Ishikawa (cell line): Measurements from ENCODE around the gene EOMES.

ENCODE experiments used
- CEBPB ChIP-seq: IDR thresholded peaks from 2 replicates; pipeline ENCODE4 v1.6.1; 2012
- CREB1 ChIP-seq: IDR thresholded peaks from 2 replicates; pipeline ENCODE4 v1.6.1; 2012; ENCODE audit warnings: low read depth
- EGR1 ChIP-seq: IDR thresholded peaks from 2 replicates; pipeline ENCODE4 v1.6.1; 2012
- EP300 ChIP-seq: IDR thresholded peaks from 2 replicates; pipeline ENCODE4 v1.6.1; 2012; ENCODE audit warnings: borderline replicate concordance
- FOXM1 ChIP-seq: IDR thresholded peaks from 2 replicates; pipeline ENCODE4 v1.6.1; 2012; ENCODE audit warnings: low read depth, borderline replicate concordance
- MAX ChIP-seq: IDR thresholded peaks from 2 replicates; pipeline ENCODE4 v1.6.1; 2012
- NFIC ChIP-seq: IDR thresholded peaks from 2 replicates; pipeline ENCODE4 v1.6.1; 2012
- RAD21 ChIP-seq: IDR thresholded peaks from 2 replicates; pipeline ENCODE4 v1.6.1; 2012; ENCODE audit warnings: low read depth
- REST ChIP-seq: IDR thresholded peaks from 2 replicates; pipeline ENCODE4 v1.6.1; 2012; ENCODE audit warnings: low read depth, mild to moderate bottlenecking
- TAF1 ChIP-seq: IDR thresholded peaks from 2 replicates; pipeline ENCODE4 v1.6.1; 2012; ENCODE audit warnings: low read depth, mild to moderate bottlenecking
- TCF12 ChIP-seq: IDR thresholded peaks from 2 replicates; pipeline ENCODE4 v1.6.1; 2012; ENCODE audit warnings: low read depth
- TEAD4 ChIP-seq: IDR thresholded peaks from 2 replicates; pipeline ENCODE4 v1.6.1; 2012
- YY1 ChIP-seq: IDR thresholded peaks from 2 replicates; pipeline ENCODE4 v1.6.1; 2012; ENCODE audit warnings: low read depth
- TF ChIP-seq, protein P1 (sequence below): IDR thresholded peaks from 2 replicates; pipeline ENCODE4 v1.6.1; 2012

DNA sequence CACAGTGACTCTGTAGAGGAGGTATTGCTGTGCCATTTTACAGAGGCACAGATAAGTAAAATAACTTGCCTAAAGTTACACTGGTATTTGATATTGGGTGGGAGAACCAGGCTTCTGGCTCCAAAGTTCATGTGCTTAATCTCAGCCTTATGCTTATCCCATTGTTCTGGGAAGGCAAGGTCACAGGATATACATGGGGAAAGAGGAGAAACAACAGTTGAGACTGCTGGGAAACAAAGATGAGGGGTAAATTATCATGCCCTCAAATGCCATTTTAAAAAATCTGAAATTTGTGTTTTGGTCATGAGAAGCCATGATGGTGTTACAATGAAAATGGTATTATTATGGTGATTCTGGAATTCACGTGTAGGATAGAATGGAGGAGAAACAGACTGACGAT lies 54.4 kb downstream of the EOMES start:
- TF ChIP-seq CEBPB (no peak), FOXM1 (no peak), TAF1 (no peak), YY1 (no peak), EP300 (no peak), MAX (no peak), CREB1 (no peak), REST (no peak), NFIC (no peak), TEAD4 (no peak), TCF12 (no peak), RAD21 (no peak), EGR1 (no peak)
- TF ChIP-seq, protein P1, sequence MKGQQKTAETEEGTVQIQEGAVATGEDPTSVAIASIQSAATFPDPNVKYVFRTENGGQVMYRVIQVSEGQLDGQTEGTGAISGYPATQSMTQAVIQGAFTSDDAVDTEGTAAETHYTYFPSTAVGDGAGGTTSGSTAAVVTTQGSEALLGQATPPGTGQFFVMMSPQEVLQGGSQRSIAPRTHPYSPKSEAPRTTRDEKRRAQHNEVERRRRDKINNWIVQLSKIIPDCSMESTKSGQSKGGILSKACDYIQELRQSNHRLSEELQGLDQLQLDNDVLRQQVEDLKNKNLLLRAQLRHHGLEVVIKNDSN: no peak
